SK-N-SH treated with all-trans-retinoic acid at 6 μM for 48 hours (cell line): ENCODE results near the gene PARM1.

ENCODE experiments used
- CSDC2 ChIP-seq: fragments of 250-450 bp; sonication (Bioruptor Pico); IDR thresholded peaks from 2 replicates; pipeline ENCODE4 v1.5.0; 2020; ENCODE audit warnings: mild to moderate bottlenecking, moderate library complexity
- ZC3H10 ChIP-seq: fragments of 250-450 bp; sonication (Bioruptor Pico); IDR thresholded peaks from 2 replicates; pipeline ENCODE4 v1.5.1; 2021; ENCODE audit warnings: mild to moderate bottlenecking, moderate library complexity
- ZNF565 ChIP-seq: fragments of 450-650 bp; formaldehyde crosslinking; conservative IDR thresholded peaks from 2 replicates; pipeline ENCODE4 v1.5.0; 2020; ENCODE audit warnings: low read depth, mild to moderate bottlenecking, moderate library complexity

- TF ChIP-seq ZNF565 (CRISPR knock-in tag), result no peak
- no peak for TF ChIP-seq ZC3H10 (CRISPR knock-in tag)
- no peak for TF ChIP-seq CSDC2 (CRISPR knock-in tag)
Observed at GRCh38 chr4:75042601-75043208, 109.8 kb downstream of the PARM1 start.
